CD4-positive, alpha-beta T cell treated with Interleukin-4 for 1 hour (primary cell): ENCODE results near the gene GPC1.

Source experiments
- DNase-seq, 2 donors: peaks; one replicate each; pipeline ENCODE4 v3.0.0-alpha.2; 2020 to 2022

The GPC1 gene

DNA sequence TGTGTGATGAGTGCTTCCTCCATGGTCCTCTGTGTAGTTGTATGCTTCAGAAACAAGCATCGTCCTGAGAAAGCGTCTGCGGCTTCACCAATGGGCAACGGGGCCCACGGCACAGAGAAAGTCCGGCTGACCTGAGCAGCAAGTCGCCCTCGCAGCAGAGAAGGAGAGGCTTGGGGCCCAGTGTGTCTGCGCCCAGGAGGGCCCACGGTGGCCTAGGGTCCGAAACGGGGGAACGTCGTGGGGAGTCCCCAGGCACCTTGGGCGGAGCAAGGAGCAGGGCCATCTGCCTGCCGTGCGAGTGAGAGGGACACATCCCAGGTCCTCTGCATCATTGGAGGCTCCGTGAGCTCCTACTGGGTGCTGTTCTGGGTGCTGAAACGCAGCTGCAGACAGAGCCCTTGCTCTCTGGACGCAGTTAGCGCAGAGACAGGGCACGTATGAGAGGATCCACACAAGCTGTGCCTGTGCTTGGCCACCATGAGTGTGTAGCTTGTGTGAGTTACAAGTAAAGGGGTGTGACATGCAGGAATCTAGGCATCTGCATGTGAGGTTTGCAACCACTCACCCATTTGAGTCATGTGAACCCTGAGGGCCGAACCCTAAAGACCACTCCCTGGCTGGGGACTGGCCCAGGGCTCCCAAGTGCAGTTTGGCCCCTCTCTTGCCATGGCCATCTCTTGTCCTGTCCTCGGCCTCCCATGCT is 10.6 kb downstream of the GPC1 start:
- DNase-seq: no peak

DNA sequence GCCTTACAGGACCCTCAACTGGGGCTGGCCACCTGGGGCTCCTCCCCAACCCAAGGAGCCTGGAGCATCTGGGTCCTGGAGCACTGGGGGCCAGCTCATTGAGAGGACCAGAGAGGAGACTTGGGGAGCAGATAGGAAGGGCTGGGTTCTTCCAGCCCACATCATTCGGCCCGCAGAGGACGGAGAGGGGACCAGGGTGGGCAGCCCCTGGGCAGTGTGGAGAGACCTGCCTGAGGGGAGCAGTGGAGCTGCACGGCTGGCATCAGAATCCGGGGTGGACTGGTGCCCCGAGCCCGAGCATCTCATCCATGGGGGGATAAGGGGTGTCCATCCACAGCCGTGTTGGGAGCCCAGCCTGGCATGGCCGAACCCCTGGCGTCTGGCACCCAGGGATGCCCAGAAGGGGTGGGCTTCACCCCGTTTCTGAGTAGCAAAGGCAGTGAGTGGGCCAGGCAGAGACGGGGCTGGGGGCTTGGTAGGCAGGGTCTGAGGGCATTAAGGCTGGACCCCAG is 11.3 kb downstream of the GPC1 start:
- DNase-seq: no peak

DNA sequence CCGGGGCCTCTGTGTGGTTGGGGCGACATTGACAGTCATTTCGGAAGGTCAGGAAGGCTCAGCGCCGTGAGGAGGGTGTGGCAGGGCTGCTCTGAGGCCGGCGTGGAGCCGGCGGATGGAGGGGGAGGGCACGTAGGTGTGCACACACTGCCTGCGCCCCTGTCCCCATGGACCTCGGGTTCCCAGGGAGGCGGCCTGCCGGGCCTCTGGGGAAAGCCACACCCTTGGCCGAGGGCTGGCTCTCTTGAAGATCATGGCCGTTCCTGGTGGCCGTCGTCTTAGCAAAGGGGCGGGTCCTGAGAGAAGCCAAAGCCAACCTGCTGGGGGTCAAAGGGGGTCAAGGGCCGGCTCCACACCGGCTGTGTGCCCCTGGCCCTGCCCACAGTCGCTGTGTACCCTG is 11.9 kb downstream of the GPC1 start:
- no peak for DNase-seq

DNA sequence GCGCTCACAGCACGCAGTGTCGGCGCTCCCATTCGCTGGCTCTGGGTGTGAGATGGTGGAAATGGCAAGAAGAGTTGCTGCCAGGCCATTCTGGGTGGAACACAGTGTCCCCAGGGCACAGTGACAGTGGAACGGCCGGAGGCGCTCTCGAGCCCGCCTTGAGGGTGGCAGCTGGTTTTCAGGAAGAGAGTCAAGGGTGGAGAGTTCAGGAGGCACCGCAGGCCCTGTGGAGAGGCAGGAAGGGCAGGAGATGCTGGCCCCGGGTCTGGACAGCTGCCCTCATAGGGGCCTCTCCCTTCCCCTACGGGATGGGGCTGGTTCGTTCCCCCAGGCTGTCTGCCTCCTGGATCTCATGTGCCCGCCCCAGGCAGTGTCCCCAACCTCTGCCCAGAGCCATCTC is 12.5 kb downstream of the GPC1 start:
- DNase-seq: no peak

DNA sequence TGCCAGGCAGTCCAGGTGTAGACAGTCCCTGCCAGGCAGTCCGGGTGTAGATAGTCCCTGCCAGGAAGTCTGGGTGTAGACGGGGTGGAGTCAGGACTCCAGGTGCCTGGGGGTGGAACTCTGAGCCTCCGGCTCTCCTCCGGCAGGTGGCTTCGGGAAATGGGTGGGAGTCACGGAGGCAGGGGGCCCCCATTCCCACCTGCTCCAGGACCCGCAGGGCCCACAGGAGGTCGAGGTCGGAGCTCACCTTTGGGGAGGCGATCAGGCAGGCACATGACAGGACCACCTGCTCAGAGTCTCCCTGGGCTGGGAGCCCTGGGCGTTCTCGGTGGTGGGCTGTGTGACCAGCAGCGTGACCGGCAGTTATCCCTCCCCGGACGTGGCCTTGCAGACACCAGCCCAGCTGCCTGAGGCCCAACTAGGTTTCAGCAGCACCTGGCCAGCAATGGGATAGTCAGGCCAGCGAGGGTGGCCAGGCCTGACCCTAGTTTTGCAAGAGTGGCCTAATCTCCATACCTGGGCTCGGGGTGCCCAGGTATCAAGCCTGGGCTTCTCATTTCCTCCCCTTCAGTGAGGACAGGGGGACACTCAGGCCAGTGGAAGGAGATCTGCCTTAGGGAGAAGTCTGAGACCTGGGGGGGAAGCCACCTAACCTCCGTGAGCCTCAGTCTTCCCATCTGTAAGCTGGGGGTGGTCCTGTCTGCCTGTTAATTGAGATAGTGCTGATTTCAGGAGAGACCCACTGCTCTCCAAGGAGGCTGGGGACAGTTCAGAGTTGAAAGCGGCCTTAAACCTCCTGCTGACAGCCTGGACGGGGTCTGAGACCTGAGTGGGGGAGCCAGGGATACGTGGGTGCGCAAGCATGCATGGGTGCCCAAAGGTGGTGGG is 13.2 kb downstream of the GPC1 start:
- DNase-seq: no peak

DNA sequence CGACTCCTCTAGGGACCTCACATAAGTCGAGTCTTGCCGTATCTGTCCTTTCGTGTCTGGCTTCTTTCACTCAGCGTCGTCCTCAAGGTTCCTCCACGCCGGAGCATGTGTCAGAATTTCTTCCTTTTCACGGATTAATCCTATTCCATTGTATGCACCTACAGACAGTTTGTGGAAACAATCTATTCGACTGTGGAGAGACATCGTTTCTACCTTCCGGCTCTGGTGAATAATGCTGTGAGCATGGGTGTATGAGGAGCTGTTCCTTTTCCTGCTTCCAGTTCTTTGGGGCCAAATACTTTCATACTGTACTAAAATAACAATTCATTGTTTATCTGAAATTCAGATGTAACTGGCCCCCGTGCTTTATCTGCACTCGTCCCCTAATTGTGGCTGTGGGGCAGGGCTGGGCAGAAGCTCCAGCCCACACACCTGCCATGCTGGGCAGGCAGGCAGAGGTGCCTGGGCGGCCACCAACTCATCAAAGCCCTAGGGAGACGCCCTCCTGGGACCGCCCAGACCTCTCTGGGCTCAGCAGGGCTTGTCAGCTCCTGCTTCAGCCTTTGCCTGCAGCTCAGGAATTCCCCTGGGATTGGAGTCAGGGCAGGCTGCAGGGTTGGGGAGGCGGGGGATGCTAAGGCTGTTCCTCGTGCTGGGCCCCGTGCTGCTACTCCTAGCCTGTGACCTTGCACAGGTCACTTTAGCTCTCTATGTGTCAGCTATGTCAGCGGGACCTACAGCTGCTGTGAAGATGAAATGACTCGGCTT is 14.5 kb downstream of the GPC1 start:
- no peak for DNase-seq

DNA sequence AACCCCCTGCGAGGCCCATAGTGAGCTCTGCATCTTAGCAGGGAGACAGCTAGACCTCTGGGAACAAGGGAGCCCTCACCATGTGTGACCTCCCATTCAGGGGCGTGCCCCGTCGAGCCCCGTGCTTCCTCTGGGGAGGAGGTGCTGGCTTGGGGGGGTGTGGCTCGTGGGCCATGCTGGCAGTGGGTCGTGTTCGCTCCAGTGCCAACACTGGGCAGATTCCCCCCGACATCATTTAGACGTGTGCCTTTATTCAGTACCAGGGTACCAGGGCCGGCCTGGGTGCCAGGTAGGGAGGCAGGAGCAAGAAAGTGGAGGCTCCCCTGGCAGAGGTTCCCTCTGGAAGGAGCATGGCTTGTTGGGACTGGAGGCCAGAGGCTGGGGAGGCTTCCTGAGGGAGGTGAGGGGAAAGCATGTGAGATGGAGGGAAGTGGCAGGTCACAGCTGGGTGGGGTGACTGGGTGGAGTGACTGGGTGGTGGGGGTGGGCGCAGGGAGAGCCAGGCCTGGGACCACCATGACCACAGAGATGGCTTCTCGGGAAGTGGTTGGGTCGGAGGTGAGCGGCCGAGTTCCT is 15.2 kb downstream of the GPC1 start:
- DNase-seq: no peak

DNA sequence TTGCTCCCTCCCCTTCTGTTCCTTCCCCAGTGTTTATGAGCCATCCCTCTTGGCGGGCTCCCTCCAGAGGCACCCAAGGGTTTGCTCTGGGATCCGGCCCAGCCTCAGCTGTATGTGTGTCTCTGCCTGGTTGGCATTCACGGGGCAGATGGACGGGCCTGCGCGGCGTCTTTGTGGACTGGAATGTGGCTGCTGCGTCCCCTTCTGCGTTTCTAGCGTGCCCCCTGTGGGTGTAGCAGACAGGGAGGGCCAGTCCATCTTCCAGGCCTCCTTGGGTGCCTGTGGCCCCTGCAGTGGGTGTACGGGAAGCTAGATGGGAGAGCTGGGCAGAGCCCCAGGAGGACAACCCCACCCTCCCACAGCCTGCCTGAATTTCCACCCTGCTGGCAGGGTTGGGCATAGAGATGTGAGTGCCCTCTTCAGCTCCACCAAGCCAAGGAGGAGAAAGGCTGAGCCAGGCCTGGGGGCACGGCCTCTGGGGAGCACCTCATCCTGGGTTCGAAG is 15.7 kb downstream of the GPC1 start:
- DNase-seq: no peak

DNA sequence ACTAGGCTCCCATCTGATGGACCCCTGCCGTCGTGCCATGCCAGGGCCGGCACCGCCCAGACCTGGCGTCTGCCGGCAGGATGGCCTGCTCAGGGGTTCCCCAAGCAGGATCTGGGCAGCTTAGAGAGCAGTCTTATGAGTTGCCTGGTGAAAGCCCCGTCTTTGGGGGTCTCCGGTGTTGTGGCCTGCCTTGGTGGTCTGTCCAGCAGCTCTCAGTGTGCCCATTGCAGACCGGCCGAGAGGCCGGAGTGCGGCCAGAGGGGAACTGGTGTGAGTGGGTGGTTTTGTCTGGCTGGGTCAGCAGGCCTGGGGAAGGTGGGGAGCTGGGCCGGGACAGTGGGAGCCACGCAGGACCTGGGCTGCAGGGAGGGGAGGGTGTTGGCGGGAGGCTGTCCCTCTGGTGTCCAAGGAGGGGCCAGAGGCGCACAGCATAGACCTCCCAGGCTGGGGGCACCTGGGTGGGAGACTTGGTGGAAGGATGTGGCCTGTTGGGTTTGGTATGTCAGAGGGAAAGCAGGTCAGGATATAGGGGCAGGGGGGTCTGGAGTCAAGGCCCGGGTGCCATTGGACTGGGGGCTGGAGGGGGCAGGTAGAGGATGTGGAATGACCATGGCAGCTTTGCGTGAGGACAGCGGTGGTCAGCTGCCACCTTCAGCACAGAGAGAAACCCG is 16.5 kb downstream of the GPC1 start:
- no peak for DNase-seq

DNA sequence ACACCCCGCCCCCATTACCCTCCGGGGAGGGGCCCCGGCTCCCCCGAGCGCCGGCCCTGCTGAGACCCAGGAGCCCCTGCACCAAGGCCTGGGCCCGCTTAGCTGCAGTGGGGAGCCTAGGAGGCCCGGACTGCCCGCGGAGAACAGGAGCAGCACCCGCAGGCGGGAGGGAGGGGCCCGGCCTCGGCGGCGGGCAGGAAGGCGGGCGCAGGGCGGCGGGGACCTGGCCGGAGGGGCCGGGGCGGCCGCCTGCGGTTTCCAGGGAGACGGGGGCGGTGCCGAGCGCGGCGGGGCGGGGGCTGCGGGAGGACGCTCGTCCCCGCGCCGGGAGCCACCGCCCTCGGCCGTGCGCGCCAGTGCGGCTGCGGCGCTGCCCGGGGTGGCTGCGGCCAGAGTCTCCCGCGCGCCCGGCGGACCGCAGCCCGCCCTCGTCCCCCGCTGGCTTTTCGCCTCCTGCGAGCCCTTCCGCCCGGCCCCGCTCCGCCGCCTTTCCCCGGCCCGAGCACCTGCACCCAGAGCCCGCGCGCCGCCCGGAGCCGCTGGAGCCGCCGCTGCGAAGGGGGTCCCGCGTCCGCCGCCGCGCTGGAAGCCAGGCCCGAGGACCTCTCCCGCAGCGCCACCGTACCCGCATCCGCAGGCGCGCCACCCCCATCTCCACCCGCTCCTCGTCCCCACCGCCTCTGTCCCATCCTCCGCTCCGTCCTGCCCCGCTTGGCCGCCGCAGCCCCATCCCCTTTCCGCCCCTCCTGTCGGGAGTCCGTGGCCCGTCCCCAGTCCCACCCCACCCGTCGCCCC is 17.2 kb downstream of the GPC1 start:
- no peak for DNase-seq

DNA sequence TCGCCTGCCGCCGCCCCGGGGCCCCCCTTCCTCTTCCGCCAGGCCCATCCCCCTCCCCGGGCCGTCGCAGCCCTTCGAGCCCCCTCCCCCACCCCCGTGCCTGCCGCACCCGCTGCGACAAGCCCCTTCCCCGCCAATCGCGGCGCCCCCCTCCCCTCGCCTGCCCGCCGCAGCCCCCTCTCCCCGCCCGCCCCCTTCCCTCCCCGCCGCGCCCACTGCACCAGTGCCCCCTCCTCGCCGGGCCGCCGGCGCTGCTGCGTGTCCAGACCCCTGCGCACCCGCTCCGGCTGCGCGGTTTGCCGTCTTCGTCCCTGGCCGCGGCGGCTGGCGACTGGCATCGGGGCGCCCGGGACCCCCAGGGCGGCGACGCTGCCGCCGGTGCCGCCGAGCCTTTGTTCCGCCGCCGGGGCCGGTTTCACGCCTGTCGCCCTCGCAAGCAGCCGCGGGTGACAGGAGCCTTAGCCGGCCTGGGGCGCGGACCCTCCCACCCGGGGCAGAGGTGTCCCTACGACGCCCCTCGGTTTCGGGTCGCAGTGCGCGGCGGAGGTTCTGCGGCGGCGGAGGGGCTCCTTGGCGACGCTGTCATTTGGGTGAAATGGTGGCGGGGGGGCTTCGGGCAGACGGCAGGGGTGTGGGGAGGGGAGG is 18.1 kb downstream of the GPC1 start:
- no peak for DNase-seq

DNA sequence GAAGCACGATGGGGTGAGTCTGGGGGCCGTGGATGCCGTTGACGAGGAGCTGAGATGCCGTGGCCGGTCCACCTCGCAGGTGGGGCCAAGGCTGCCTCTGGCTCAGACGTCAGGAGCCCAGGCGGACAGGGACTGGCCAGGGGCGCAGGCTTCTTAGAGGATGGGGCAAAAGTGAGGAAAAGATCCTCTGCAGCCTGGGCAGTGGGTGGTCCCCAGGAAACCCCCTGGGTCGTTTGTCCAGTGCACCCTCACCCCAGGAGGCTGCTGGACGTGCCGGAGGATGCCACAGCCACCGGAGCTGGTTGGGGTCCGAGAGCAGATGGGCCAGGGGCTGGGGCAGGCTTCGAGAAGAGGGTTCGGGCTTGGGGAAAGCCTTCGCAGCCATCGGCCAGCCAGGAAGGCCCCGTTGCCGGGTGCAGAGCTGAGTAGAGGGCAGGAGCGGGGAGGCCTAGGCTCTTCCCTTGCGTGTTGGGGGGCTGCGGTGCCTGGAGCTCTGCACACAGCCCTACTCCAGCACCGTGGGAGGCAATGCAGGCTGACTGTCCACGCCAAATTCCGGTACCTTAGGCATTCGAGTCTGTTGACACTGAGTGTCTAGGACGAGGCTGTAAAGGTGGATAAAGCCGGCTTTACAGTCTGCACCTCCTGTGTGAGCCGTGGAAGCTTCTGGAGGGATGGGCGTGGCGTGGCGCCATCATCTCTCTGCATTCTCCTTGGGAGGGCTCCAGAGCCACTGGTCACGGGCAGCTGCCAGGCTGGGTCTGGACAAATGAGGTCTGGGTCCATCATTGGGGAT is 18.8 kb downstream of the GPC1 start:
- no peak for DNase-seq

DNA sequence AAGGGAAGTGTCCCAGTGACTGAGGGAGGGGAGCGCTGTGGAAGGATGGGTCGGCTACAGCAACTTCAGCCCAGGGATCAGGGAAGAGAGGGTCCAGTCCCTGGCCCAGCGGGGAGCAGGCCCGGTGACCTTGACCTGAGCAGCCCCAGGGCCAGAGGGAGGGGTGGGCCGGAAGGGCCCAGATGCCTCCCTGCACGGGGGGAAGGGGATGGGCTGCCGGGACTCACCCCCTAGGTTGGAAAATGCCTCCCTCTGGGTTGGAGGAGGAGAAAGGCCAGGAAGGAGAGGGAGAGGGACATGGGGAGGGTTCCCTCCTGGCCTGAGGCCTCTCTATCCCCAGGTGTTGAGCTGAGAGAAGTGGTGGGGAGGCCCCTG is 19.8 kb downstream of the GPC1 start:
- DNase-seq: no peak

DNA sequence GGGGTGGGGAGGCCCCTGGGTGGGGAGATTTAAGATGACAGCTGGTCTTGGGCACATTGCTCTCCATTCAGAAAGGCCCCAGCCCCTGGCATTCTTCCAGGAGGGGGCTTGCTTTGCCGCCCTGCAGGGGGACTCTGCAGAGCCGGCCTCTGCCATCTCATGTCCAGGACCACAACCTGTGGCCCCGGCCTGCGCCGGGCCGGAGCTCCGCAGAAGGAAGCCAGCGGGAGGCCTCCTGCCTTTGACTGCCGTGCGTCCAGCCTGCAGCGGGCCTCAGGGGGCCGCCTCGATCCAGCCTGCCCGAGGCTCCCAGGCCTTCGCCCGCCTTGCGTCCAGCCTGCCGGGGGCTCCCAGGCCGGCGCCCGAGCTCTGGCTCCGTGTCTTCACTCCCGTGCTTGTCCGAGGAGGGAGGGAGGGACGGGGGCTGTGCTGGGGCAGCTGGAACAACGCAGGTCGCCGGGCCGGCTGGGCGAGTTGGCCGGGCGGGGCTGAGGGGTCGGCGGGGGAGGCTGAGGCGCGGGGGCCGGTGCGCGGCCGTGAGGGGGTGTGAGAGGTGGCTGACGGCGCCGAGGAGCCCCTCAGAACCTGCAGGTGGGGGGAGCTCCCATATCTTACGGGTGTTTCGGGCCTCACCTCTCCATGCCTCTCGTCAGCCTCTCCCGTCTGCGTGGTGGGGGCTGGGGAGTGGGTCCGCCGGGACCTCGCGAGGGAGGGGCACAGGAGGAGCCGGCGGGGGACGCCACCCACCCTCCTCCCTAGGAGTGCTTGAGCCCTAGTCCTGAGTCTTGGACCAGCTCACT is 20.4 kb downstream of the GPC1 start:
- DNase-seq: no peak

DNA sequence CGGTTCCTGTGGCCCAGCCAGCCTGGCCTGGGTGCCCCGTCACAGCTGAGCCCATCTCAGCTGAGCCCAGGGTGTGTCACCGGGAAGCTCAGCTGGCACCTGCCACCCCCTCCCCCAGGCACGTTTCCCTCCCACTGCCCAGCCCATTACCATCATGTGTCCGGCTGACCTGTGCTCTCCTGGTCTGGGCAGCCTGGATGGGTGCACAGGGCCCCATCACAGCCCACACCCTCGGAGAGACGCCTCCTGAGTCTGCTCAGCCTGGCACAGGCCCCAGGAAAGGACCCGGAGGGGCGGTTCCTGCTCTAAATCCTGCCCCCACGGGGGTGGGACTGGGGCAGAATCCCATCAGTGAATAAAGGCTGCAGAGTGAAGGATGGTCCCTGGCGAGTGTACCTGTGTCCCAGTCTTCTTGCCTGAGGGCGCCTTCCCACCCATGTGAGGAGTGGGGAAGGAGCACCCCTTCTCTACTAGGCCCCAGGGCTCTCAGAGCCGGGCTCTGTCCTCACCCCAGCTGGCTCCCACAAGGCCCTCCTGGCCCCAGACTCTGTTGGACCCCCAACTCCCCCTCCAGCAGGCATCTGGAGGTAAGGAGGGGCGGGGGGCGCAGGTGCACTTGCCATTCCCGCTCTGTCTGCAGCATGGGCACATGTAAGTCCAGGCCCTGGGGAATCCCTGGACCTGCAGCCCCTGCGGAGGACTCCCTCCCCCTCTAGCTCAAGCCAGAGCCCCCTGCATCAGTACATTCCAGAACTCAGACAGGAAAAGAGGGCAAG is 21.2 kb downstream of the GPC1 start:
- DNase-seq: no peak

DNA sequence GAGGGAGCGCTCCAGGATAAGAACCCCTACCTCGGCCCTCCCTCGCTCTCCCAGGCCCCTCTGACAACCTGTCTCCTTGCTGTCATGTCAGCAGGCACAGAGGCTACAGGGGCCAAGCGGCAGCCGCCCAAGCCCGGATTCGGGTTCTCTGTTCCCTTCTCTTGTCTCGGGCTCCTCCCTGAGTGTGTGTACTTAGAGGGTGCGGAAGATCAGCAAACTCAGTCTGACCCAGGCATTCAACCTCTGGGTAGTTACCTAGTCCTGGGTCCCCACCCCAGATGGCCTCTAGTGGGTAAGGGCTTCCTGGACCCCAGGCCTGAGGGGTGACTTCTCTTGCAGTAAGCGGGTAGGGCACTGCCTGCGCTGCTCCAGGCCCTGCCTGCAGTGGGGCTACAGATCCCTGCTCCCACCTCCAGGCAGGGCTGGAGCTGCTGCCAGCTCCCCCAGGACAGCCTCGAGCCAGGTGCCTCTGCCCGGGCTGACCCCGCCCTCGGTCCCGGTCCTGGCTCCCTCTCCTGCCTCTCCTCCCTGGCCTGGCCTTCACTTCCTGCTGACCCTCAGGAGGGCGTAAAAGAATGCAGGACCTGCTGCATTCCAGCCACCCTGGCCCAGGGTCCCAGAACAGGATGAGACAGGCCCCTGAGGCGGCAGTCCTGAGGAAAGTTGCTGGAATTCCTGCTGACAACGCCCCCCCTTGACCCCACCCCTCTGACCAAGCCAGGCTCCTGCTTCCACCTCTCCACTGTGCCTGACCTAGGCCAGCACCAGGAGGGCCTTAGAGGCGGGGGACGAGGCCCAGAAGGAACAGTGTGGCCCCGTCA is 22.0 kb downstream of the GPC1 start:
- no peak for DNase-seq
